Body of pancreas (tissue), 4 donors: ENCODE results near the gene DUOXA2. TPM values are rescaled to one million over a fixed set of nuclear protein-coding genes. Genes with fewer than 3 reads are reported as not detected.

Source experiments
- ATAC-seq: fragments of 150-250 bp; one replicate; pipeline ENCODE4 v1.9.1; 2016
- DNase-seq, 4 donors: peaks; one replicate each; pipeline ENCODE4 v3.0.0-alpha.2; 2019
- H3K27ac ChIP-seq, 4 donors: fragments of 200-600 bp; sonication (generic); 1 replicate in 3 of 4; 2 replicates in 1 of 4; pipeline versions ENCODE4 v1.5.1 to v1.6.1; 2016 to 2019; ENCODE audit warnings: mild to moderate bottlenecking in 1 of 4, mixed read lengths in 1 of 4, moderate library complexity in 1 of 4
- H3K27me3 ChIP-seq, 2 donors: fragments of 200-600 bp; sonication (generic); one replicate each; pipeline ENCODE4 v1.6.0; 2016; ENCODE audit warnings: mild to moderate bottlenecking in 1 of 2
- H3K36me3 ChIP-seq, 2 donors: fragments of 200-600 bp; sonication (generic); replicated peaks in 1 of 2; 2 replicates each; pipeline ENCODE4 v1.5.1; 2016; ENCODE audit warnings: low read depth in 2 of 2; ENCODE audit not compliant: insufficient read depth in 1 of 2
- H3K4me1 ChIP-seq: fragments of 200-600 bp; sonication (generic); one replicate; pipeline ENCODE4 v1.6.0; 2016
- H3K4me3 ChIP-seq, 2 donors: fragments of 200-600 bp; sonication (generic); 1 replicate in 1 of 2; 2 replicates in 1 of 2; pipeline ENCODE4 v1.5.1; 2016 to 2019
- H3K9me3 ChIP-seq, 3 donors: fragments of 200-600 bp; sonication (generic); 1 replicate in 2 of 3; 2 replicates in 1 of 3; pipeline ENCODE4 v1.5.1; 2016
- POLR2A ChIP-seq, 3 donors: fragments of 450-650 bp; IDR thresholded peaks; one replicate each; pipeline ENCODE4 v1.6.1; 2016; ENCODE audit warnings: antibody characterized with exemption in 3 of 3, mild to moderate bottlenecking in 2 of 3
- WGBS, 2 donors: methylation state at CpG; one replicate each; pipeline ENCODE4 v1.1.5; 2017; 5-methylcytosine and 5-hydroxymethylcytosine counted together
- intact Hi-C: fragments of 100-400 bp; cut with DNase I; formaldehyde crosslinking; loops from one replicate; pipeline ENCODE4 v1.15.1; 2023
- total RNA-seq, 2 donors: library from RNA; depleted of rRNA; stranded (reverse); fragments of >200 nt; gene quantifications; one replicate each; pipeline ENCODE4 v1.1.0, GENCODE V29; 2016
- TF ChIP-seq, protein P1 (sequence below), 7 experiments: fragments of 450-650 bp in 4 of 7; fragments of 200-600 bp in 3 of 7; sonication (generic) in 3 of 7; IDR thresholded peaks; one replicate each; pipeline ENCODE4 v1.5.1; 2016 to 2019; ENCODE audit warnings: antibody characterized with exemption in 7 of 7

The DUOXA2 gene
- total RNA-seq, 2 donors from 2014 or later: not detected

GRCh38 chr15:45150997-45151396 is 36.9 kb downstream of the DUOXA2 start:
- Histone ChIP-seq H3K4me1 (no peaks in the 10 kb centered on the region), H3K36me3 (no peaks in the 10 kb centered on the region), H3K27me3 (no peaks in the 10 kb centered on the region), H3K9me3 (no peaks in the 10 kb centered on the region), H3K4me3 (no peak overlapping the region), H3K27ac (no peak overlapping the region)
- intact Hi-C loops: no loop called here
- no peak for DNase-seq
- 80 to 92% methylated on average over 2 to 6 of the region's 6 CpGs for WGBS, 2 donors
- no peak for ATAC-seq
- no peak for TF ChIP-seq POLR2A (IDR thresholded peaks at IDR 0.05)
- TF ChIP-seq, protein P1, sequence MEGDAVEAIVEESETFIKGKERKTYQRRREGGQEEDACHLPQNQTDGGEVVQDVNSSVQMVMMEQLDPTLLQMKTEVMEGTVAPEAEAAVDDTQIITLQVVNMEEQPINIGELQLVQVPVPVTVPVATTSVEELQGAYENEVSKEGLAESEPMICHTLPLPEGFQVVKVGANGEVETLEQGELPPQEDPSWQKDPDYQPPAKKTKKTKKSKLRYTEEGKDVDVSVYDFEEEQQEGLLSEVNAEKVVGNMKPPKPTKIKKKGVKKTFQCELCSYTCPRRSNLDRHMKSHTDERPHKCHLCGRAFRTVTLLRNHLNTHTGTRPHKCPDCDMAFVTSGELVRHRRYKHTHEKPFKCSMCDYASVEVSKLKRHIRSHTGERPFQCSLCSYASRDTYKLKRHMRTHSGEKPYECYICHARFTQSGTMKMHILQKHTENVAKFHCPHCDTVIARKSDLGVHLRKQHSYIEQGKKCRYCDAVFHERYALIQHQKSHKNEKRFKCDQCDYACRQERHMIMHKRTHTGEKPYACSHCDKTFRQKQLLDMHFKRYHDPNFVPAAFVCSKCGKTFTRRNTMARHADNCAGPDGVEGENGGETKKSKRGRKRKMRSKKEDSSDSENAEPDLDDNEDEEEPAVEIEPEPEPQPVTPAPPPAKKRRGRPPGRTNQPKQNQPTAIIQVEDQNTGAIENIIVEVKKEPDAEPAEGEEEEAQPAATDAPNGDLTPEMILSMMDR (IDR thresholded peaks at IDR 0.05): no peak

DNA sequence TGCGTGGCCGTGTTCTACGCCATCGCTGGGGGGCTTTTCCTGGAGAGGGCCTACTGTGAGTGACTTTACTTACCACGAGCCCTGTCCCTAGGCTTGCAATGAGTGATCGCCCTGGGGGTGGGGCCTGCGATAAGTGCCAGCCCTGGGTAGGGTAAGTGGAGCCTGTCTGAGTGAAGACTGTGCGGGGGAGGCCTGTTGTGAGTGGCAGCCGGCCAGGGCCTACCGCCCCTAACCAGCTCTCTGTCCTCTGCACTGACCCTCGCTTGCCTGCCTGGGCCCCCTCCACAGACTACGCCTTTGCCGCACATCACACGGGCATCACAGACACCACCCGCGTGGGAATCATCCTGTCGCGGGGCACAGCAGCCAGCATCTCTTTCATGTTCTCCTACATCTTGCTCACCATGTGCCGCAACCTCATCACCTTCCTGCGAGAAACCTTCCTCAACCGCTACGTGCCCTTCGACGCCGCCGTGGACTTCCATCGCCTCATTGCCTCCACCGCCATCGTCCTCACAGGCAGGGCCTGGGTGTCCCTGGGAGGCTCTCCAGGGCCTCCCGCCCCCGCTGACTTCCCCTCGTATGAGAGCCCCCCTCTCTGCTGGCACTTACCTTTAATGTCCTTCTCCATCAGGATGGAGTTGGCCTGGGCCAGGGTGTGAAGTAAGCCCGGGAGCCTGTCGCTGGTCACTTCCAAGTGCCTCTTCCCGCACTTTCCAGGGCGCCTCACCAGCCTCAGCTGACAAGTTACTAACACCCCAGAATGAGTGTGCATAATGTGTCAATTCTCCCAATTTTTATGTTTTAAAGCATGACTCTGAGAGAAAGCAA is 38.1 kb downstream of the DUOXA2 start:
- no peaks in the 10 kb centered on the region for H3K9me3 ChIP-seq
- DNase-seq (no peak), ATAC-seq (no peak)
- TF ChIP-seq POLR2A (IDR thresholded peaks at IDR 0.05): no peak
- TF ChIP-seq, protein P1 (IDR thresholded peaks at IDR 0.05): no peak
- intact Hi-C loops: no loop called here
- H3K27me3 ChIP-seq: no peaks in the 10 kb centered on the region
- no peaks in the 10 kb centered on the region for H3K36me3 ChIP-seq
- no peaks in the 10 kb centered on the region for H3K4me1 ChIP-seq
- H3K27ac ChIP-seq: no peak overlapping the region
- no peak overlapping the region for H3K4me3 ChIP-seq
- WGBS, 2 donors: 94 to 95% methylated on average over 36 of the region's 36 CpGs

DNA sequence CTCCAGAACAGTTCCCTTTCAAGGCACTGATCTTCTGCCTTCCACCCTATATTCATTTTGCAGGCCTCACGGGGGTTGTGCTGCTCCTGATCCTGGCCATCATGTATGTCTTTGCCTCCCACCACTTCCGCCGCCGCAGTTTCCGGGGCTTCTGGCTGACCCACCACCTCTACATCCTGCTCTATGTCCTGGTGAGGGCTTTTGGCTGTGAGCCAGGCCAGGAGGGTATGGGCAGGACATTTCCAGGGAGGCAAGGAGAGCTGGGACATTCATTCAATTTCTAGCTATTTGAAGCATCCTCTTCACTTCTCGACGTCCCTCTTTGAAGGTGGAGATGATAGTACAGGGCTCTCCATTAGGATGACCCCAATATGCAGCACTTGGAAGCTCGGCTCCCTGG is 41.6 kb downstream of the DUOXA2 start:
- Histone ChIP-seq H3K9me3 (no peaks in the 10 kb centered on the region), H3K4me3 (no peak overlapping the region), H3K27me3 (no peaks in the 10 kb centered on the region), H3K4me1 (no peaks in the 10 kb centered on the region), H3K36me3 (no peaks in the 10 kb centered on the region), H3K27ac (no peak overlapping the region)
- TF ChIP-seq POLR2A (IDR thresholded peaks at IDR 0.05): no peak
- TF ChIP-seq, protein P1 (IDR thresholded peaks at IDR 0.05): no peak
- 73 to 94% methylated on average over 8 of the region's 8 CpGs for WGBS, 2 donors
- intact Hi-C loops: no loop called here
- ATAC-seq: no peak
- DNase-seq: no peak

- 79 to 86% methylated on average over 5 to 7 of the region's 7 CpGs for WGBS, 2 donors
- TF ChIP-seq POLR2A (IDR thresholded peaks at IDR 0.05): no peak
- TF ChIP-seq, protein P1 (IDR thresholded peaks at IDR 0.05): no peak
- Histone ChIP-seq H3K9me3 (no peaks in the 10 kb centered on the region), H3K4me3 (no peak overlapping the region), H3K27me3 (no peaks in the 10 kb centered on the region), H3K27ac (no peak overlapping the region), H3K4me1 (no peaks in the 10 kb centered on the region), H3K36me3 (no peaks in the 10 kb centered on the region)
- DNase-seq: no peak
- intact Hi-C loops: no loop called here
- ATAC-seq: no peak
Observed at GRCh38 chr15:45156744-45157455, 42.8 kb downstream of the DUOXA2 start.
